HL-60 (cell line): ENCODE measurements around the gene WDR64.

Source experiments
- CTCF ChIP-seq: IDR thresholded peaks from one replicate; pipeline ENCODE4 v1.5.1; 2011; ENCODE audit warnings: low read length, control low read depth, inconsistent platforms; ENCODE audit not compliant: insufficient read depth
- POLR2AphosphoS5 ChIP-seq: IDR thresholded peaks from 2 replicates; pipeline ENCODE4 v1.6.1; 2012; ENCODE audit warnings: low read depth
- REST ChIP-seq: IDR thresholded peaks from 2 replicates; pipeline ENCODE4 v1.6.1; 2012; ENCODE audit warnings: low read depth; ENCODE audit not compliant: insufficient replicate concordance

- TF ChIP-seq CTCF (no peak), POLR2AphosphoS5 (no peak), REST (no peak)
These were observed 113.3 kb downstream of the WDR64 start for GRCh38 chr1:241765390-241765789.
